CD14-positive monocyte (primary cell): ENCODE measurements around the gene SPR. TPM values are rescaled to one million over a fixed set of nuclear protein-coding genes. Genes with fewer than 3 reads are reported as not detected.

ENCODE experiments used
- DNase-seq, 3 donors: peaks; one replicate each; pipeline ENCODE4 v3.0.0-alpha.2; 2011 to 2022
- H2AFZ ChIP-seq: 2 replicates; pipeline ENCODE4 v1.6.0; 2012; ENCODE audit warnings: mild to moderate bottlenecking, low read depth, low read length, inconsistent platforms; ENCODE audit not compliant: insufficient read depth, poor library complexity, severe bottlenecking
- H3K27ac ChIP-seq, 2 donors: 1 replicate in 1 of 2; 2 replicates in 1 of 2; pipeline ENCODE4 v1.5.1; 2012 to 2013; ENCODE audit warnings: low read length in 2 of 2, control low read depth in 1 of 2, inconsistent platforms in 1 of 2, low read depth in 1 of 2, mild to moderate bottlenecking in 1 of 2
- H3K27me3 ChIP-seq, 2 donors: one replicate each; pipeline versions ENCODE4 v1.6.0 to v1.6.1; 2011 to 2013; ENCODE audit warnings: low read length in 2 of 2; ENCODE audit not compliant: control insufficient read depth in 2 of 2, insufficient read depth in 2 of 2
- H3K36me3 ChIP-seq, 2 donors: replicated peaks in 1 of 2; 1 replicate in 1 of 2; 2 replicates in 1 of 2; pipeline versions ENCODE4 v1.5.1 to v1.6.1; 2012 to 2013; ENCODE audit warnings: low read length in 2 of 2, control low read depth in 1 of 2, inconsistent platforms in 1 of 2, mild to moderate bottlenecking in 1 of 2; ENCODE audit not compliant: insufficient read depth in 2 of 2, control insufficient read depth in 1 of 2
- H3K4me1 ChIP-seq, 2 donors: 1 replicate in 1 of 2; 2 replicates in 1 of 2; pipeline versions ENCODE4 v1.5.1 to v1.6.1; 2012 to 2013; ENCODE audit warnings: low read length in 2 of 2, control low read depth in 1 of 2, inconsistent platforms in 1 of 2, mild to moderate bottlenecking in 1 of 2, moderate library complexity in 1 of 2; ENCODE audit not compliant: insufficient read depth in 2 of 2, control insufficient read depth in 1 of 2
- H3K4me2 ChIP-seq: replicated peaks from 2 replicates; pipeline ENCODE3; 2012; ENCODE audit warnings: low read length, moderate library complexity, mild to moderate bottlenecking; ENCODE audit not compliant: poor library complexity, severe bottlenecking; ENCODE audit errors: extremely low read depth
- H3K4me3 ChIP-seq, 3 experiments: fragments of 200-600 bp in 1 of 3; sonication (generic) in 1 of 3; replicated peaks in 1 of 3; 1 replicate in 2 of 3; 2 replicates in 1 of 3; pipeline ENCODE4 v1.5.1; 2011 to 2013; ENCODE audit warnings: low read length in 3 of 3, mild to moderate bottlenecking in 3 of 3, control low read depth in 2 of 3, low read depth in 2 of 3, inconsistent platforms in 1 of 3, moderate library complexity in 1 of 3
- H3K79me2 ChIP-seq: 2 replicates; pipeline ENCODE4 v1.6.0; 2012; ENCODE audit warnings: mild to moderate bottlenecking, control low read depth, inconsistent platforms, low read length, moderate library complexity; ENCODE audit not compliant: insufficient read depth
- H3K9ac ChIP-seq: 2 replicates; pipeline ENCODE4 v1.6.0; 2017; ENCODE audit warnings: low read length, mild to moderate bottlenecking; ENCODE audit not compliant: insufficient read depth, poor library complexity, severe bottlenecking
- H3K9me3 ChIP-seq, 2 donors: replicated peaks in 1 of 2; 1 replicate in 1 of 2; 2 replicates in 1 of 2; pipeline versions ENCODE4 v1.5.1 to v1.6.1; 2012 to 2013; ENCODE audit warnings: low read length in 2 of 2, control low read depth in 1 of 2; ENCODE audit not compliant: control insufficient read depth in 1 of 2, insufficient read depth in 1 of 2
- H4K20me1 ChIP-seq: 2 replicates; pipeline ENCODE4 v1.6.0; 2012; ENCODE audit warnings: mild to moderate bottlenecking, low read length, control low read depth, moderate library complexity; ENCODE audit not compliant: insufficient read depth
- H3K27ac Mint-ChIP-seq, 7 donors: one replicate each; pipeline ENCODE4 v1.8.0; 2020; ENCODE audit warnings: mild to moderate bottlenecking in 7 of 7, mixed read lengths in 7 of 7, moderate library complexity in 6 of 7, inconsistent platforms in 2 of 7
- H3K27me3 Mint-ChIP-seq, 3 donors: one replicate each; pipeline ENCODE4 v1.8.0; 2021 to 2022; ENCODE audit warnings: low read depth in 3 of 3, mild to moderate bottlenecking in 3 of 3, mixed read lengths in 3 of 3, moderate library complexity in 3 of 3, inconsistent platforms in 1 of 3
- H3K36me3 Mint-ChIP-seq, 2 donors: one replicate each; pipeline ENCODE4 v1.8.0; 2020; ENCODE audit warnings: mixed read lengths in 2 of 2, inconsistent platforms in 1 of 2, mild to moderate bottlenecking in 1 of 2
- H3K4me1 Mint-ChIP-seq: one replicate; pipeline ENCODE4 v1.8.0; 2020; ENCODE audit warnings: mild to moderate bottlenecking, mixed read lengths
- H3K4me3 Mint-ChIP-seq, 2 donors: one replicate each; pipeline ENCODE4 v1.8.0; 2020; ENCODE audit warnings: mild to moderate bottlenecking in 2 of 2, mixed read lengths in 2 of 2, moderate library complexity in 1 of 2
- H3K9me3 Mint-ChIP-seq, 7 donors: one replicate each; pipeline ENCODE4 v1.8.0; 2020 to 2022; ENCODE audit warnings: mixed read lengths in 7 of 7, mild to moderate bottlenecking in 6 of 7, moderate library complexity in 6 of 7, inconsistent platforms in 2 of 7
- CTCF ChIP-seq: fragments of 200-600 bp; IDR thresholded peaks from one replicate; pipeline ENCODE4 v1.8.0; 2022; ENCODE audit warnings: antibody characterized with exemption, mild to moderate bottlenecking
- WGBS: methylation state at CpG from one replicate; pipeline ENCODE4 v1.1.5; 2013; ENCODE audit warnings: missing lambda C conversion rate; ENCODE audit not compliant: insufficient coverage; 5-methylcytosine and 5-hydroxymethylcytosine counted together
- intact Hi-C, 2 donors: fragments of 100-400 bp; cut with micrococcal nuclease; formaldehyde crosslinking; loops; one replicate each; pipeline versions ENCODE4 v1.15.0 to v1.15.1; 2023
- polyA plus RNA-seq, 3 donors: library from polyadenylated mRNA; depleted of rRNA in 1 of 3; unstranded in 2 of 3; stranded (reverse) in 1 of 3; fragments of 300-500 nt in 2 of 3; fragments of >200 nt in 1 of 3; fragmentation: Illumina TruSeq in 2 of 3; gene quantifications; 1 replicate in 2 of 3; 2 replicates in 1 of 3; pipeline ENCODE4 v1.2.3, GENCODE V29; 2012 to 2021

Gene SPR
- polyA plus RNA-seq, 3 donors: 2.9 to 12.5 (median 7.6) TPM

GRCh38 chr2:72862239-72862988 lies 24.8 kb upstream of the SPR start:
- Histone ChIP-seq H4K20me1 (no peaks in the 10 kb centered on the region), H3K27ac (no peak overlapping the region), H3K79me2 (no peaks in the 10 kb centered on the region), H3K36me3 (no peaks in the 10 kb centered on the region), H3K27me3 (peaks cover 8 to 31% of the 10 kb centered on the region in 2 donors), H3K4me2 (peak overlapping the region; percentile 39), H3K9me3 (no peaks in the 10 kb centered on the region), H2AFZ (peak overlapping the region; percentile 54), H3K4me3 (no peak overlapping the region), H3K4me1 (peaks cover 6 to 9% of the 10 kb centered on the region in 2 donors), H3K9ac (no peak overlapping the region)
- TF ChIP-seq CTCF: peak; percentile 92
- Mint-ChIP-seq H3K36me3 (no peaks in the 10 kb centered on the region), H3K4me3 (peak overlapping the region in 1 of 2 donors; percentile 77), H3K27me3 (peaks cover 22 to 37% (median 26%) of the 10 kb centered on the region in 3 donors), H3K9me3 (peaks cover 0 to 3% (median 0%) of the 10 kb centered on the region in 7 donors), H3K4me1 (peaks cover 15% of the 10 kb centered on the region), H3K27ac (peak overlapping the region in 1 of 7 donors; percentile 4)
- peak; percentile 69 to 79 (median 74) for DNase-seq
- intact Hi-C loops: loop anchor here (2.0 to 5.0 kb wide), 2 partner anchors 90 to 92 kb away; no protein-coding TSS in a partner anchor
- 4% methylated on average over 31 of the region's 33 CpGs for WGBS

GRCh38 chr2:72863046-72863445 lies 24.2 kb upstream of the SPR start:
- H3K9me3 ChIP-seq: no peaks in the 10 kb centered on the region
- TF ChIP-seq CTCF: no peak
- H3K4me2 ChIP-seq: no peak overlapping the region
- no peak overlapping the region for H2AFZ ChIP-seq
- H3K9me3 Mint-ChIP-seq: peaks cover 0 to 3% (median 0%) of the 10 kb centered on the region in 7 donors
- no peak overlapping the region for H3K27ac ChIP-seq
- H3K79me2 ChIP-seq: no peaks in the 10 kb centered on the region
- no peak overlapping the region for H3K4me3 Mint-ChIP-seq
- intact Hi-C loops: loop anchor here (2.0 to 5.0 kb wide), 2 partner anchors 91 to 92 kb away; no protein-coding TSS in a partner anchor
- H3K27me3 Mint-ChIP-seq: peaks cover 25 to 40% (median 26%) of the 10 kb centered on the region in 3 donors
- H3K27ac Mint-ChIP-seq: no peak overlapping the region
- no peaks in the 10 kb centered on the region for H3K36me3 Mint-ChIP-seq
- peaks cover 8 to 28% of the 10 kb centered on the region in 2 donors for H3K27me3 ChIP-seq
- no peak overlapping the region for H3K9ac ChIP-seq
- H4K20me1 ChIP-seq: no peaks in the 10 kb centered on the region
- WGBS: 55% methylated on average over 7 of the region's 13 CpGs
- no peak overlapping the region for H3K4me3 ChIP-seq
- no peaks in the 10 kb centered on the region for H3K36me3 ChIP-seq
- no peak for DNase-seq
- peaks cover 15% of the 10 kb centered on the region for H3K4me1 Mint-ChIP-seq
- peaks cover 6 to 9% of the 10 kb centered on the region in 2 donors for H3K4me1 ChIP-seq
